ENCODE results near the gene ELOVL6.

ELOVL6 gene

DNA sequence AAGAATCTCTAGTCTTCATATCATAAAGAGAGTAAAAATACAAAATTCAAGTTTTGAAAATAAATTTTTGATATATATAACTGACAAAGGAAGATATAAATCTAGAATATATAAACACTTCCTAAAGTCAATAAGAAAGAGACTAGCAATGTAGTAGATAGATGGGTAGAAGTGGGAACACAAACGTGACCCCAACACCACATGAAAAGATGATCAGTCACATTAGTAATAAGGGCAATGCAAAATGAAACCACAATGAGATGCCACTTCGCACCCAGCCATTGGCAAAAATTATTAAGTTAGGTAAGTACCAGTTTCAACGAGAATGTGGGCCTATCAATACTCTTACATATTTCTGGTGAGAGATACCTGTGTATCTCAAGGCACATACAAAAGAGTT is 179.3 kb downstream of the ELOVL6 start:
- DNase-seq, result no peak

DNA sequence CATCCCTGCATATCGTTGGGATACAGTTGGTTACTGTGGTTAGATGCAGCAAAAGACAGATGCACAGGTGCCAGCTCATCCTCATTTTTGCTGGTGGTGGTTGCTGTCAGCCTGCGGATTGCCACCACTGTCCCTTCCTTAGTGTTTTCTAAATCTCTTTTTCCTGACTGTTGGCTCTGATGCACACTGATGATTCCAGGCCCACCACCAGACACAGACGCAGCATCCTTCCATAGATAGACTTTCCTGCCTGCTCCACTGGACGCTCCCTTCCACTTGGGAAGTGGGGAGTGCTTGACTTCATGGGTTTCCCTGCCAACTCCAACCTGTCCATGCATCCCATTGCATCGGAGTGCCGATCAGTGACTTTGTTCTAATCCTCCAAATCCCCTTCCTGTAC is 184.2 kb downstream of the ELOVL6 start:
- no peak for DNase-seq

GRCh38 chr4:110012917-110013316 is 185.5 kb downstream of the ELOVL6 start:
- no peak for DNase-seq

DNA sequence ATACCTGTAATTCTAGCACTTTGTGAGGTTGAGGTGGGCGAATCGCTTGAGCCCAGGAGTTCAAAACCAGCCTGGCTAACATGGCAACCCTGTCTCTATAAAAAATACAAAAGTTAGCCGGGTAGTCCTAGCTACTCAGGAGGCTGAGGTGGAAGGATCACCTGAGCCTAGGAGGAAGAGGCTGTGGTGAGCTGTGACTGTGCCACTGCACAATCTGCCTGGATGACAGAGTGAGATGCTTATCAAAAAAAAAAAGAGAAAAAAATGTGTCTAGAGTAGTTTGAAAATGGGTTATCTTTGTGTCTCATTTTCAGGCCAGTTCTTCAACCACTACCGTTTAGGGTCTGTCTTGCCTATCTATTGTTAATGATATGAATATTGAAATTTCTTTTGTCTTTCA is 187.6 kb downstream of the ELOVL6 start:
- DNase-seq, result no peak

GRCh38 chr4:110009550-110009949 is 188.9 kb downstream of the ELOVL6 start:
- no peak for DNase-seq

DNA sequence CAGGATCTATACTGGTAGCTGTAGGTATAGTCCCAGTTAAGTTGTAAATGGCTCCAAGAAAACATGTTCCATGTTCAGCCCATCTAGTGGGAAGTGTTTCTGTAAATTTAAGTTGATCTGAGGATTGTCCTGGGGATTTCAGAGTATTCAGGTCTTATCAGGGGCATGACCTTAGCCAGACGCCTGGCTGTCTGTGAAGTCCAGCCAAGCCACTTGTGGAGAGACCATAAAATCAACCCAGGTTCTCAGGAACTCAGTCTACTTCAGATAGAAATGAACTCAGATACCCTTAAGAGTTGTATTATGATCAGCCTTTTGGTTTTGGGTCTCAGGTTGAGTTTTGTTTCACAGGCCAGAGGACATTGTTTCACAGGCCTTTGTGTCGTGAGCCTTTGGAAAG is 189.9 kb downstream of the ELOVL6 start:
- DNase-seq, result no peak

GRCh38 chr4:110007217-110007616 is 191.2 kb downstream of the ELOVL6 start:
- no peak for DNase-seq

DNA sequence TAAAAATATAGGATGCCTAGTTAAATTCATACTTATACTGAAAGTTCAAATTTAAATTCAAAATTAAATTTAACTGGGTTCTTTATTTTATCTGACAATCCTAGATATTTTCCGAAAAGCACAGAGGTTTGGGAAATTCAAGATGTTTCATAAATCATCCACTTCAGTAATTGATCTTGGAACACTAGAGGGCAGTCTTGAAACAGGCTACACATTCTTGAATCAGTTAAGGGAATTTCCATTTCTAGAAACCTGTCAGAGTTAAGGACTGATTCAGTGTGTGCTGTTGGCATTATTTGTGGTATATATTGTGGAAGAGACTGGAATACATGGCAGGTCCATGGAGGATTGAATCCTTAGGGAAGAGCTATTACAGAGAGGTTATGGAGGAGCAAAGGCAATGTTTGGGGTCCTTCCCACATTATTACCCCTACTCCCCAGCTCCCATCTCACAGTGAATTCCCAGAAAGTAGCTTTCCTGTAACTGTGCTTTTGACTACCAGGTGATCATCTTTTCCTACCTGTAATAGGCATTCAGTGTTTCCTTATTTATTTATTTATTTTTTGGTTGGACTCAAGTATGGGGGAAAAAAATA is 192.9 kb downstream of the ELOVL6 start:
- DNase-seq, result no peak

DNA sequence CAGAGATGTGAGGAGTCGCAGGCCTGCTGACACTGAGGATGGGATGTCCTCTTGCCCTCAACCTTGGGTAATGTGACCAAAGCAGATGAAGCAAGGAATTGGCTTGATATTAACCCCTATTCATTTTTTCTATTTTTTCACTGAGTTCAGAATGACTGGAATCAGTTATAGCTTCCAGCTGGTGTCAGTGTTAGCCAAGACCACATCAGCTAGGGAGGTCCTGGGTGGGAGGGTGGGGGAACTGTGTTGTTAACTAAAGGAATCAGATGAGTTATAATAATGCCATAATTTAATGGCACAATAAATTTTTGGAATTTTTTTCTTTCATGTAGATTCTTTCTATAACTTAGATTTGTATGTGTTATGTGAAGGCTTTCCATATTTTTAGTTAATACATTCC is 193.9 kb downstream of the ELOVL6 start:
- no peak for DNase-seq

DNA sequence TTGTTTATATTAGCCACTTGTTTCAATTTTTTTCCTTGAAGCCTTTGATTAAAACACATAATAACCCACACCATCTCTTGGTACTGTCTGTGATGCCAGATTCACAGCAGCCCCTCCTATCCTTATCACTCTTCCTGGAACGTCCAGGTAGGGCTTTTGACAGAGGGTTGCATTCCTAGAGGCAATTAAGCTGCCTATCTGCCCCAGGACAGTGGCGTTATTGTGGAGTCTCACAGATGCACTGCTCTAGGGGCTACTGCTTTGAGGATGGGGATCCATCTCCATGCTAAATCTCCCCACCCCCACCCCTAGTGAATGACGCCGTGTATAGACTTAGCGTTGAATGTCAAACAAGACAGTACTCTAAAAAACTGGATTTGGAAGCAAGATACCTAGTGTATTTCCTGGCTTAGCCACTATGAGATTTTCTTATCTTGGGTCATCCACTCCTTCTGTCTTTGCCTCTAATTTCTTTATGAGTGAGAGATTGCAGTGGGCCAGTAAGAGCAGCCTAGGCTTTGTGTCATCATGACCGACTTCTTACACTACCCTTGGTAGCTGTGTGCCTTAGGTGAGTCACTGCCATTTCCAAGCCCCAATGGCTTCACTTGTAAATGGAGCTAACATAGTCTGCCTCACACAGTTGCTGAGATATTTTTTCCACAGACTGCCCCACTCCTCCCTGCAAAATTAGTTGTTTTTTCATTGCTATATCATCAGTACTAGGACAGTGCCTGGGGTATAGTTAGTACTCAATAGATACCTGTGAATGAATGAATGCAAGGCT is 194.8 kb downstream of the ELOVL6 start:
- no peak for DNase-seq

- no peak for DNase-seq
Observed at GRCh38 chr4:110002326-110002725, 196.1 kb downstream of the ELOVL6 start.

DNA sequence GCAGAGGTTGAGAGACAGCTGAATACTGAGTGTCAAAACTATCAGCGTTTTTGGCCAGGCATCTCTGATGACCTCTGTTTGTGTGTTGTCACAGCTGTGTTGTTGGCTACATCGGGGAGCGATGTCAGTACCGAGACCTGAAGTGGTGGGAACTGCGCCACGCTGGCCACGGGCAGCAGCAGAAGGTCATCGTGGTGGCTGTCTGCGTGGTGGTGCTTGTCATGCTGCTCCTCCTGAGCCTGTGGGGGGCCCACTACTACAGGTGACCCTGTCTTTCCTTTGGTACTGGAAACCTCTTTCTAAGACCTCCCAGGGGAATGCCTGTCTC is 198.9 kb downstream of the ELOVL6 start:
- DNase-seq, result no peak

- no peak for DNase-seq
Observed at GRCh38 chr4:109998867-109999584, 199.4 kb downstream of the ELOVL6 start.

GRCh38 chr4:109996526-109996925 is 201.9 kb downstream of the ELOVL6 start:
- no peak for DNase-seq

Measured in activated T-cell treated with anti-CD3 and anti-CD28 coated beads, Interleukin-2, amount 50 U/mL, for 1 hour (primary cell).